GM18517 (cell line): ENCODE data around the gene INO80.
"Not testable (repeated sequence)": the region's sequence is repeated elsewhere in the genome, so short reads cannot be mapped to it uniquely, and the experiment has no call there.

ENCODE experiments used
- ATAC-seq: cut with Tn5 transposase; IDR thresholded peaks from one replicate; pipeline ENCODE4 v1.9.1; 2021; ENCODE audit warnings: mild to moderate bottlenecking, moderate library complexity; ENCODE audit not compliant: unreplicated experiment

INO80 gene

DNA sequence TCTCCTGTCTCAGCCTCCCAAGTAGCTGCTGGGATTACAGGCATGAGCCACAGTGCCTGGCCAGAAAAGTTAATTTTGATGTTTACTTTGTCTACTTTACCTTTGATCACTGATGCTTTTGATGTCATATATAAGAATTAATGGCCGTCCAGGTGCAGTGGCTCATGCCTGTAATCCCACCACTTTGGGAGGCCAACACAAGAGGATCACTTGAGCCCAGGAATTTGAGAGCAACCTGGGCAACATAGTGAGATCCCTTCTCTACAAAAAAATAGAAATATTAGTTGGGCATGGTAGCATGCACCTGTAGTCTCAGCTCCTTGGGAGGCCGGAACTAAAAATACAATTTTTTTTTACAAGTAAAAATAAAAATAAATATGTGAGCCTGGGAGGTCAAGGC is 6.8 kb upstream of the INO80 start:
- no peak for ATAC-seq

DNA sequence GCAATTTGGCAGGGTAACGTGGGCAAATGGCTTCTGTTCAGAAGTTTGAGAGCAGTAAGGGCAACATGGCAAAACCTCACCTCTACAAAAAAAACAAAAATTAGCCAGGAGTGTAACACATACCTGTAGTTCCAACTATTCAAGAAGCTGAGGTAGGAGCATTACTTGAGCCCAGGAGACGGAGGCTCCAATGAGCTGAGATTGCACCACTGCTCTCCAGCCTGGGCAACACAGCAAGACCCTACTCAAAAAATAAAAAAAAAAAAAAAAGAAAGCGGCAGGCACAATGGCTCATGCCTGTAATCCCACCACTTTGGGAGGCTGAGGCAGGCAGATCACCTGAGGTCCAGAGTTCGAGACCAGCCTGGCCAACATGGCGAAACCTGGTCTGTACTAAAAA is 5.9 kb upstream of the INO80 start:
- no peak for ATAC-seq

GRCh38 chr15:41116962-41117252 is 827 bp upstream of the INO80 start:
- ATAC-seq, result no peak

DNA sequence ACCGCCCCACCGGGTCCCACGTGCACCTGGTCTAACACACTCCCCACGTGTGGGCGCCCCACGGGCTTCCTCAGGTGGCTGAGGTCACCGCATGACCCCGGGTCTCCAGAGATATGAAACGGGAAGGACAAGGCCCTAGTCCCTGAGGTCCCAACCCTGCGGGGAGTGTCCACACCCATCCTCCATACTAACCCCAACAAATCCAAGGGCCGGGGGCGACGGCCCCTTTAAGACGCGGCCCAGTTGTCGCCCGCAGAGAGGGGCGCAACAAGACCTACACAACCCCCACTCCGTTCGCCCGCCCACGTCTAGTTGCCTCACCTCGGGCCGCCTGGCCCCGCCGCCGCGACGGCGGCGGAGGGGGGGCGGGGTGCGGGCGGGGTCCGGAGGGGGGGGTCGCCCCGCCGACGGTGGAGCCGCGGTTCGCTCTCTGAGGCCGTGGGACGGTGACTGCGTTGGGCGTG is 396 bp downstream of the INO80 start:
- peak; percentile 34 for ATAC-seq

GRCh38 chr15:41115161-41115651 is 874 bp downstream of the INO80 start:
- ATAC-seq, result peak; percentile 36

DNA sequence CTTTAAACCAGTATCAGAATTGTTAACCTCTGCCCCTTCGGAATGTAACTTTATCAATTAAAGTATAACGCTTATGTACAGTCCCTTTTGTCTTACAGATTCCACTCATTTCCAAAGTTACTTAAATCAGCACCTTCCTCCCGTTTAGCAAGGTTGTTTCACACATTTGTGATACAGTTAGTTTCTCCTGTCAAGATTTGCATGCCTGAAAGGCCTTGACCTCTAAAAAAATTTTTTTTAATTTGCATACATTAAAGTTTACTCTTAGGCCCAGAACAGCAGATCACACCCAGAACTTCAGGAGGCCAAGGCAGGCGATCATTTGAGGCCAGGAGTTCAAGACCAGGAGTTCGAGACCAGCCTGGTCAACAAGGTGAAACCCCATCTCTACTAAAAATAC is 9.1 kb downstream of the INO80 start:
- ATAC-seq, result no peak

- no peak for ATAC-seq
These were observed 10.4 kb downstream of the INO80 start for GRCh38 chr15:41105348-41106334.

GRCh38 chr15:41104234-41104633 is 11.8 kb downstream of the INO80 start:
- no peak for ATAC-seq

DNA sequence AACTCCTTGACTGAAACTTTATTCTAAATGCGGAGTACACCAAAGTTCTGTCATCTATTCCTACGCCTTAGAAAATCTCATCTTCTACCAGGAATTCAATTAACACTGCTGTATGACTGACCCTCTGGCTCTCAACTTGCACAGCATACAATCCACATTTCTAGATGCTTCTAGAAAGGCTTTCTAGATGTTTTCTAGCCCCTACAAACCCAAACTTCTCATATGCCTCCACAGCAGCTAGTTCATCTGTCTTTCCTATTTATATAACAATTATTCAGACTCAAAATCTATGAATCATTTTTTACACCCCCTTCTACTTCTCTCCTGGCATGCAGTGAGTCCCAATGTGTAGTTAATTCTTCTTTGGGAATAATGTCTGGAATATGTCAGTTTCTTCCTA is 13.2 kb downstream of the INO80 start:
- no peak for ATAC-seq

GRCh38 chr15:41096178-41096577 is 19.9 kb downstream of the INO80 start:
- no peak for ATAC-seq

GRCh38 chr15:41085029-41085428 is 31.1 kb downstream of the INO80 start:
- ATAC-seq, result no peak

- no peak for ATAC-seq
These were observed 35.9 kb downstream of the INO80 start for GRCh38 chr15:41080144-41080543.

- no peak for ATAC-seq
These were observed 36.4 kb downstream of the INO80 start for GRCh38 chr15:41079717-41080116.

GRCh38 chr15:41078879-41079278 is 37.2 kb downstream of the INO80 start:
- not testable (repeated sequence) for ATAC-seq

GRCh38 chr15:41078125-41078524 is 38.0 kb downstream of the INO80 start:
- ATAC-seq, result no peak

- ATAC-seq, result no peak
These were observed 43.1 kb downstream of the INO80 start for GRCh38 chr15:41073028-41073427.

- no peak for ATAC-seq
These were observed 44.1 kb downstream of the INO80 start for GRCh38 chr15:41072013-41072412.

GRCh38 chr15:41066516-41066915 is 49.6 kb downstream of the INO80 start:
- no peak for ATAC-seq

GRCh38 chr15:41061667-41062066 is 54.4 kb downstream of the INO80 start:
- ATAC-seq, result no peak

GRCh38 chr15:41060505-41060904 is 55.6 kb downstream of the INO80 start:
- ATAC-seq, result no peak

DNA sequence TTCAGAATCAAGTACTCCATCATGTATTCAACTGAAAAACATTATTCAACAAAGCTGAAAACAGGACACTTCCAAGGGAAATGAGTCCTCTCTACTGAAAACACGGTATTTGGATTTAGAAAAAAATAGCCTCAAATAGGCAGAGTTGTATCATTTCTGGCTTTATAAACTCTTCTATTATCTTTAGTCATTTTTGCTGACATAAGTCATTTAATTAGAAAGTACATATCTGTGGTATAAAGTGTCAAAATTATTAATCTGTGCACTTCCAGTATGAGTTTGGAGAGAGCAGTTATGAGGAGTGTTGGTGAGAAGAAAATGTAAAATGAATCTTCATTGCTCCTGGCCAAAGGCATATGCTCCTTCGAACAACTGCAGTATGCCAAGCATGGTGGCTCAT is 59.3 kb downstream of the INO80 start:
- ATAC-seq, result no peak

- ATAC-seq, result no peak
These were observed 60.4 kb downstream of the INO80 start for GRCh38 chr15:41055706-41056105.

- ATAC-seq, result no peak
These were observed 64.9 kb downstream of the INO80 start for GRCh38 chr15:41051139-41051538.
